HG02885 (cell line): ENCODE data around the gene OR10J1.
"Not testable (repeated sequence)": the region's sequence is repeated elsewhere in the genome, so short reads cannot be mapped to it uniquely, and the experiment has no call there.

Experiments
- ATAC-seq: cut with Tn5 transposase; IDR thresholded peaks from one replicate; pipeline ENCODE4 v1.9.1; 2021; ENCODE audit warnings: mild to moderate bottlenecking; ENCODE audit not compliant: unreplicated experiment, poor library complexity

Gene OR10J1

GRCh38 chr1:159439422-159439821, at the start of gene OR10J1:
OR10J1 (plus strand) TSS chr1:159439722; CDS start chr1:159439792, 70 bp downstream.
- no peak for ATAC-seq

- no peak for ATAC-seq
Measured at GRCh38 chr1:159406821-159407220, 32.7 kb upstream of the OR10J1 start.

GRCh38 chr1:159408862-159409400, 30.6 kb upstream of the OR10J1 start:
- no peak for ATAC-seq

- no peak for ATAC-seq
Measured at GRCh38 chr1:159421821-159422220, 17.7 kb upstream of the OR10J1 start.

- no peak for ATAC-seq
Measured at GRCh38 chr1:159428536-159428935, 11.0 kb upstream of the OR10J1 start.

- no peak for ATAC-seq
Measured at GRCh38 chr1:159429074-159429861, 10.3 kb upstream of the OR10J1 start.

GRCh38 chr1:159430985-159431384, 8.5 kb upstream of the OR10J1 start:
- ATAC-seq: no peak

GRCh38 chr1:159431904-159432303, 7.6 kb upstream of the OR10J1 start, which contains the start of gene OR10J4:
OR10J4 (plus strand) TSS chr1:159432204.
- no peak for ATAC-seq

GRCh38 chr1:159436469-159436868, 3.1 kb upstream of the OR10J1 start:
- ATAC-seq: no peak

GRCh38 chr1:159441360-159441759, 1.8 kb downstream of the OR10J1 start:
- ATAC-seq: no peak

GRCh38 chr1:159442428-159442827, 2.9 kb downstream of the OR10J1 start:
- no peak for ATAC-seq

- no peak for ATAC-seq
Measured at GRCh38 chr1:159443066-159443750, 3.7 kb downstream of the OR10J1 start.

- ATAC-seq: no peak
Measured at GRCh38 chr1:159444511-159444910, 5.0 kb downstream of the OR10J1 start.

- ATAC-seq: no peak
Measured at GRCh38 chr1:159448181-159448580, 8.7 kb downstream of the OR10J1 start.

- ATAC-seq: not testable (repeated sequence)
Measured at GRCh38 chr1:159449605-159450004, 10.1 kb downstream of the OR10J1 start.

GRCh38 chr1:159459551-159459950, 20.0 kb downstream of the OR10J1 start:
- ATAC-seq: no peak

GRCh38 chr1:159465191-159465603, 25.7 kb downstream of the OR10J1 start:
- no peak for ATAC-seq

GRCh38 chr1:159468321-159468720, 28.8 kb downstream of the OR10J1 start:
- no peak for ATAC-seq

- ATAC-seq: no peak
Measured at GRCh38 chr1:159469921-159470533, 30.5 kb downstream of the OR10J1 start.

GRCh38 chr1:159473335-159473734, 33.8 kb downstream of the OR10J1 start:
- ATAC-seq: no peak

- ATAC-seq: no peak
Measured at GRCh38 chr1:159474926-159475325, 35.4 kb downstream of the OR10J1 start.
